AG10803 (cell line): ENCODE results near the gene CTPS1.

Experiments used
- DNase-seq: peaks from one replicate; pipeline ENCODE4 v3.0.0; 2010; ENCODE audit warnings: low read depth
- H3K4me3 ChIP-seq: 2 replicates; pipeline ENCODE4 v1.5.1; 2011; ENCODE audit warnings: mild to moderate bottlenecking, low read length, control low read depth
- CTCF ChIP-seq: conservative IDR thresholded peaks from 2 replicates; pipeline ENCODE4 v1.5.1; 2011; ENCODE audit warnings: mild to moderate bottlenecking, low read length, control low read depth, inconsistent platforms

CTPS1 gene

GRCh38 chr1:41030872-41031616 lies 51.5 kb downstream of the CTPS1 start:
- no peak for DNase-seq
- TF ChIP-seq CTCF = no peak
- no peak overlapping the region for H3K4me3 ChIP-seq

GRCh38 chr1:41032147-41032546 lies 52.7 kb downstream of the CTPS1 start:
- TF ChIP-seq CTCF = no peak
- H3K4me3 ChIP-seq = no peak overlapping the region
- no peak for DNase-seq

DNA sequence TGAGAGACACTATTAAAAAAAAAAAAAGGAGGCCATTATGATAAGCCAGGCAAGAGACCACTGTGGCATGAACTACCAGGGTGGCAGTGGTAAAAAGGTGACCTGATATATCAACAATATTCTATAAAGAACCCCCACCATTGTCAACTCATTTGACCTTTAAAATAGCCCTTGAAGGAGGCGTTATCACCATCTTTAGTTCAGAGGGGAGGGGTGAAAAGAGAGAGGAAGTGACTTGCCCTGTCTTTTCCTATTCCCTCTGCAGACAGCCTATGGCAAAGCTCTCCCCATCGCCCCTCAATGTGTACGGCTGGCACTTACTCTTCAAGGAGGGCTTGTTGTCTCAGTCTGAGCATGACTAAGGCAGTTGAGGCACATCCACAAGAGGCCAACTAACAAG lies 53.8 kb downstream of the CTPS1 start:
- no peak for TF ChIP-seq CTCF
- no peak overlapping the region for H3K4me3 ChIP-seq
- no peak for DNase-seq

GRCh38 chr1:41037116-41037903 lies 57.8 kb downstream of the CTPS1 start:
- no peak for TF ChIP-seq CTCF
- DNase-seq = no peak
- no peak overlapping the region for H3K4me3 ChIP-seq

DNA sequence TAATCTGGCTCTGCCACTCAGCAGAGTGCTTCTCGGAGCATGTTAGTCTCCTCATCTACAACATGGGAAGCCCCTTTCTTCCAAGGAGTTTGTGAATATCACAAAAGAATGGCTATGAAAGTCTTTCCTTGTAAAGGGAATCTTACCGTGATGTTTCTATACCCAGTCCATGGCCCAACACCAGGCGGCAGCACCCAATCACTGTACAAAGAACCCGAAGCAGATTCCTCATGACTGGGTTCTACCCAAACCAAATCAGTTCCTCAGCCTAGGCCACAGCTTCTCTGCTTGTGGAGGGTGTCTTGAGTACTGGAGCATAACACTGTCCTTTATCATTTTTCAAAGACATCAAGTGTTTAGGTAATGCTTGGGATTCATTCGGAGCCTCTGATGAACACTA lies 58.6 kb downstream of the CTPS1 start:
- no peak for DNase-seq
- H3K4me3 ChIP-seq = no peak overlapping the region
- peak; percentile 21; the same call in 1 of the 2 replicates for TF ChIP-seq CTCF

GRCh38 chr1:41041614-41042270 lies 62.2 kb downstream of the CTPS1 start:
- DNase-seq = peak; percentile 38
- no peak overlapping the region for H3K4me3 ChIP-seq
- TF ChIP-seq CTCF = no peak
